ENCODE results near the gene COG4.
A peak's percentile ranks its signal among the peaks of the same experiment; 100 is the strongest.
"Not testable (repeated sequence)": the region's sequence is repeated elsewhere in the genome, so short reads cannot be mapped to it uniquely, and the experiment has no call there.

The COG4 gene

DNA sequence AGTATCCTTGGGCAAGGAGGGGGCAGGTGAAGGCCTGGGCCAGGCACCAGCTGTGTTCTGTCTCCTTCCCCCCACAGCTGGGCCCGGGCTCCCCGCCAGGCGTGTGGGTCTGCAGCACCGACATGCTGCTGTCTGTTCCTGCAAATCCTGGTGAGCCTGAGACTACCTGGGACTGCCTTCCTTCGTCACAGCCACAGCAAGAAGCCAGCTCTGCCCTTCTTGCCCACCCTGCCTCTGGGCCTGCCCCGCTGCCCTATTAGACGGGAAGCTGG is 56.6 kb downstream of the COG4 start:
- Mint-ChIP-seq H3K9me3 (no peaks in the 10 kb centered on the region), H3K27me3 (ENCODE audit: low read depth) (no peaks in the 10 kb centered on the region), H3K4me3 (no peak overlapping the region), H3K4me1 (ENCODE audit: low read depth) (no peaks in the 10 kb centered on the region), H3K27ac (no peak overlapping the region), H3K36me3 (ENCODE audit: low read depth) (peaks cover 2% of the 10 kb centered on the region)

DNA sequence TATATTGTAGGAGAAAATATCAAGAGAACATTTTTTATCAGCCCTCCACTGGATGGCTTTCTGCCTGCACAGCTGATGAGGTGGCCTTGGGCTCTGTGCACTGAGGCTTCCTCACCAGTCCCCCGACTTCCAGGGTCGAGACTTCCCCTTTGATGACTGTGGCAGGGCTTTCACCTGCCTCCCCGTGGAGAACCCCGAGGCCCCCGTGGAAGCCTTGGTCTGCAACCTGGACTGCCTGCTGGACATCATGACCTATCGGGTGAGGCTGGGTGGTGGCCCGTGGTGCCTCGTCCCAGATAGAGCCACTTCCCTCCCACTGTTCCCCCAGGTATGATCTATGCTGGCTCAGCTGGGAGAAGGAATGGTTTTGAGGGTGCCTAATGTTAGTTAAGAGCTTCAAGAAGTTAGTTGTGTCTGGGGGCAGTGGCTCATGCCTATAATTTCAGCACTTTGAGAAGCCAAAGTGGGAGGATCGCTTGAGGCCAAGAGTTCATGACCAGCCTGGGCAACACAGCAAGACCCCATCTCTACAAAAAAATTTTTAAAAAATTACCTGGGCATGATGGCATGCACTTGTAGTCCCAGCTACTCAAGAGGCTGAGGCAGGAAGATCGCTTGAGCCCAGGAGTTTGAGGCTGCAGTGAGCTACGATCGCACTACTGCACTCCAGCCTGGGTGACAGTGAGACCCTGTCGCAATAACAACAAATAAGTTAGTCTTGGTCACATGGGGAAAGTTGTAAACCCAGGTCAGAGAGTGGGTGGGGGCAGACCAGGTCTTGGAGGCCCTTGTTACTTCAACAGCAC is 57.2 kb downstream of the COG4 start:
- Mint-ChIP-seq H3K36me3 (ENCODE audit: low read depth) (peaks cover 2% of the 10 kb centered on the region), H3K27ac (no peak overlapping the region), H3K9me3 (no peaks in the 10 kb centered on the region), H3K27me3 (ENCODE audit: low read depth) (no peaks in the 10 kb centered on the region), H3K4me1 (ENCODE audit: low read depth) (peaks cover 1% of the 10 kb centered on the region), H3K4me3 (no peak overlapping the region)

DNA sequence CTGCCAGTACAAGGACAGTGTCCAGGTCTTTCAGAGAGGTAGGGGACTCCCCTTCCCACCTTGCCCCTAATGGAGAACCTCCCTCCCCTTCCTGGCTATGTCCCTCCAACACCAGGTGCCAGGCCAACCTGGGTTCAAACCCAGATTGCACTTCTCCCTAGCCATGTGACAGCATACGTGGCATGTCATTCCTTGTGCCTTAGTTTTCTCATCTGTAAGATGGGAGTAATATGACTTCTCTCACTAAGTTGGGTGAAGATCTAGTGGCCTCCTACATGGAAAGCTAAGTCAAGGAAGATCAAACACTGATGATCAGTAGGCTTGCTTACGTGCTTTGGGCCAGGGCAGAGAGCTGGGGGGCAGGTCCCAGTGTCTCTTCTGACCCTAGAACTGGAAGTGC is 60.1 kb downstream of the COG4 start:
- Mint-ChIP-seq H3K27me3 (ENCODE audit: low read depth) (no peaks in the 10 kb centered on the region), H3K4me1 (ENCODE audit: low read depth) (peaks cover 1% of the 10 kb centered on the region), H3K36me3 (ENCODE audit: low read depth) (peaks cover 2% of the 10 kb centered on the region), H3K27ac (no peak overlapping the region), H3K4me3 (no peak overlapping the region), H3K9me3 (no peaks in the 10 kb centered on the region)

DNA sequence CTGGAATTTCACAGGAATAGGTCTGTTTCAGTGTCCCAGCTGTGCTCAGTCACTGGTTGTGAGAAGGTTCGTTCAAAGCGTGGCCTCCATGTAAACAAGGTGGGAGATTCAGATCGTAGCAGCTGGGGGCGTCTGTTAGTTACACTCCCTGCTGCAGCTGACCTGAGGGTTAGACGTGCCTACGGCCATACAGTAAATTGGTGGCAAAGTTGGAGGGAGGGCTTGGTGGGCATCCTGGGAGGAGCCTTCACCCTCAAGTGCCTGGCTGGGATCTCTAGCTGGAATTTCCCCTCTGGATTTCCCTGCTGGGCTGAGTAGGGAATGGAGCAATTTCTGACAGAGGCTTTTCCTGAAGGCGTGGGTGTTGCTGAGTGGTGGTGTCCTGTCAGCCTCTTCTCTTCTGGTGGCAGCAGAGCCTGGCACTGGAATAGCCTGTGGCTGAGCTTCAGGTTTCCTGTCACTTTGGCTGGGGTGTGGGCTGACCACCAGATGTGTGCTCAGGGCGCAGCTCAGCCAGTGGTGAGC is 62.6 kb downstream of the COG4 start:
- H3K27ac Mint-ChIP-seq = no peak overlapping the region
- no peaks in the 10 kb centered on the region for H3K9me3 Mint-ChIP-seq
- H3K4me1 Mint-ChIP-seq (ENCODE audit: low read depth) = peaks cover 5% of the 10 kb centered on the region
- H3K4me3 Mint-ChIP-seq = no peak overlapping the region
- H3K36me3 Mint-ChIP-seq (ENCODE audit: low read depth) = no peaks in the 10 kb centered on the region
- H3K27me3 Mint-ChIP-seq (ENCODE audit: low read depth) = no peaks in the 10 kb centered on the region

DNA sequence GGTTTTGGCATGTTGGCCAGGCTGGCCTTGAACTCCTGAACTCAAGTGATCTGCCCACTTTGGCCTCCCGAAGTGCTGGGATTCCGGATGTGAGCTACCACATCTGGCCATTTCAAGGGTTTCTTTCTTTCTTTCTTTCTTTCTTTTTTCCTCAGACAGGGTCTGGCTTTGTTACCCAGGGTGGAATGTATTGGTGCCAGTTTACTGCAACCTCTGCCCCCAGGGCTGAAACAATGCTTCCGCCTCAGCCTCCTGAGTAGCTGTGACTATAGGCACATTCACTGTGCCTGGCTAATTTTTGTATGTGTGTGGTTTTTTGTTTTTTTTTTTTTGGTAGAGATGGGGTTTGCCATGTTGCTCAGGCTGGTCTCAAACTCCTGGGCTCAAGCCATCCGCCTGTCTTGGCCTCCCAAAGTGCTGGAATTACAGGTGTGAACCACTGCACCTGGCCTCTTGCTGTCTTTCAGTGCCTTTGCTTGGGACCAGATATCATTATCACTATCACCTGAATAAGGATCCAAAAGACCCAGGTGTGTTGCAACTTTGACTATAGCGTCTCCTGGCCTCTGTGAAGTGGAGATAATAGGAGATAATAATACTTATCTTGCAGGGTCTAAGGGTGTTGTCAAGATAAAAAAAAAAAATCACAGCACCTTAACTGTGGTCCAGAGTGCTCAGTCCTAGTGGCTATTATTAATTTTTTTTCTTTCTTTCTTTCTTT is 65.7 kb downstream of the COG4 start:
- no peaks in the 10 kb centered on the region for H3K9me3 Mint-ChIP-seq
- H3K36me3 Mint-ChIP-seq (ENCODE audit: low read depth) = no peaks in the 10 kb centered on the region
- peaks cover 15% of the 10 kb centered on the region for H3K4me1 Mint-ChIP-seq (ENCODE audit: low read depth)
- H3K27ac Mint-ChIP-seq = no peak overlapping the region
- H3K4me3 Mint-ChIP-seq = peak overlapping the region; percentile 48
- no peaks in the 10 kb centered on the region for H3K27me3 Mint-ChIP-seq (ENCODE audit: low read depth)

DNA sequence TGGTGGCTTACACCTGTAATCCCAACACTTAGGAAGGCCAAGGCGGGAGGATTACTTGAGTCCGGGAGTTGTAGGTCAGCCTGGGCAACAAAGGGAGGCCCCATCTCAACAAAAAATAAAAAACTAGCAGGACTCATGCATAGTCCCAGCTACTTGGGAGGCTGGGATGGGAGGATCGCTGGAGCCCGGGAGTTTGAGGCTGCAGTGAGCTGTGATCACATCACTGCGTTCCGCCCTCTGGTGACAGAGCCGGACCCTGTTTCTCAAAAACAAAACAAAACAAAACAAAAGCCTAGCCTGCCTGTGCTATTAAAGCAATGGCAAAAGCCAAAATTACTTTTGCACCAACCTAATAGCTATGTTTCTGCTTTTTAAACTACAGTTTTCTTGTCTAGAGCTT is 67.4 kb downstream of the COG4 start:
- H3K36me3 Mint-ChIP-seq (ENCODE audit: low read depth) = no peaks in the 10 kb centered on the region
- H3K27me3 Mint-ChIP-seq (ENCODE audit: low read depth) = no peaks in the 10 kb centered on the region
- H3K4me1 Mint-ChIP-seq (ENCODE audit: low read depth) = peaks cover 14% of the 10 kb centered on the region
- no peaks in the 10 kb centered on the region for H3K9me3 Mint-ChIP-seq
- H3K4me3 Mint-ChIP-seq = peak overlapping the region; percentile 17
- H3K27ac Mint-ChIP-seq = no peak overlapping the region

- Mint-ChIP-seq H3K36me3 (ENCODE audit: low read depth) (no peaks in the 10 kb centered on the region), H3K27me3 (ENCODE audit: low read depth) (peaks cover 4% of the 10 kb centered on the region), H3K4me1 (ENCODE audit: low read depth) (peaks cover 14% of the 10 kb centered on the region), H3K27ac (peak within 1 kb of the TSS; percentile 83), H3K9me3 (no peaks in the 10 kb centered on the region), H3K4me3 (peak within 1 kb of the TSS; percentile 90)
Measured at GRCh38 chr16:70454222-70455034, 68.9 kb downstream of the COG4 start, which contains the start of gene FCSK. Gene FCSK, plus strand, starts transcription at chr16:70454595. Its CDS starts 8,596 bp downstream, at chr16:70463191.

- H3K36me3 Mint-ChIP-seq (ENCODE audit: low read depth) = no peaks in the 10 kb centered on the region
- H3K4me3 Mint-ChIP-seq = peak overlapping the region; percentile 90
- peaks cover 14% of the 10 kb centered on the region for H3K4me1 Mint-ChIP-seq (ENCODE audit: low read depth)
- peak overlapping the region; percentile 67 for H3K27ac Mint-ChIP-seq
- no peaks in the 10 kb centered on the region for H3K9me3 Mint-ChIP-seq
- peaks cover 9% of the 10 kb centered on the region for H3K27me3 Mint-ChIP-seq (ENCODE audit: low read depth)
Measured at GRCh38 chr16:70453892-70454221, 69.5 kb downstream of the COG4 start.

DNA sequence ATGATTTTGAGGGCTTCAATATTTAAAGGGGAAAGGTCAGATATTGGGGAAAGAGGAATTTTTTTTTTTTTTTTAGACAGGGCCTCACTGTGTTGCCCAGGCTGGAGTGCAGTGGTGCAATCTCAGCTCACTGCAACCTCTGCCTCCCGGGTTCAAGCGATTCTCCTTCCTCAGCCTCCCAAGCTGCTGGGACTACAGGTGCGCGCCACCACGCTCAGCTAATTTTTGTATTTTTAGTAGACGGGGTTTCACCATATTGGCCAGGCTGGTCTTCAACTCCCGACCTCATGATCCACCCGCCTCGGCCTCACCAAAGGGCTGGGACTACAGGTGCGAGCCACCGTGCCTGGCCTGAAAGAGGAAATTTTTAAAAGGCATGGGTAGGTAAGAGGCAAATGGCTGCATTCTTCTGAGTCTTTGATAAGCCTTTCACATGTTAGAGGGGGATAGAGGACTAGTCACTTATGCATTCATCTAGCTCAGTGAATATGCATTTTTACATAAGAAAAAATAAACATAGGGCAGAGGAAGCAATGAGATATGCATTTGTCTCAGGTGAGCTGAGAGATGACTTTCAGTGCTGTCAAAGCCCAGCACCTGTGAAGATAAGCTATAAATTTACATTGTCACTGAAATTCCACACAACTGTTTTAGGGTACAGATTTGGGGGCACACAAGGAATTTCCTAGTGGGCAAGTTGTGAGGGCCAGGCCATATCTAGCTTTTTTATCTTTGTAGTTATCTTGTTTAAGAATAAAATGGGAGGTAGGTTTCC is 70.0 kb downstream of the COG4 start:
- peak overlapping the region; percentile 90 for H3K4me3 Mint-ChIP-seq
- no peaks in the 10 kb centered on the region for H3K9me3 Mint-ChIP-seq
- peaks cover 9% of the 10 kb centered on the region for H3K27me3 Mint-ChIP-seq (ENCODE audit: low read depth)
- H3K36me3 Mint-ChIP-seq (ENCODE audit: low read depth) = no peaks in the 10 kb centered on the region
- H3K4me1 Mint-ChIP-seq (ENCODE audit: low read depth) = peaks cover 14% of the 10 kb centered on the region
- peak overlapping the region; percentile 80 for H3K27ac Mint-ChIP-seq

DNA sequence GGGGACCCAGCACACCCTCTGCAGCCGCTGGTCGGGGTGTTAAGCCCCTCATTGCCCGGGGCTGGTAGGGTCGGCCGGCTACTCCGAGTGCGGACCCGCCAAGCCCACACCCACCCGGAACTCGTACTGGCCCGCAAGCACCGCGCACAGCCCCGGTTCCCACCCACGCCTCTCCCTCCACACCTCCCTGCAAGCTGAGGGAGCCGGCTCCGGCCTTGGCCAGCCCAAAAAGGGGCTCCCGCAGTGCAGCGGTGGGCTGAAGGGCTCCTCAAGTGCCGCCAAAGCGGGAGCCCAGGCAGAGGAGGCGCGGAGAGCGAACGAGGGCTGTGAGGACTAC is 72.4 kb downstream of the COG4 start:
- peaks cover 12% of the 10 kb centered on the region for H3K27me3 Mint-ChIP-seq (ENCODE audit: low read depth)
- not testable (repeated sequence) for H3K9me3 Mint-ChIP-seq; H3K4me3 Mint-ChIP-seq; H3K36me3 Mint-ChIP-seq (ENCODE audit: low read depth); H3K27ac Mint-ChIP-seq; H3K4me1 Mint-ChIP-seq (ENCODE audit: low read depth)

GRCh38 chr16:70450142-70451003 is 73.0 kb downstream of the COG4 start:
- not testable (repeated sequence) for H3K4me3 Mint-ChIP-seq; H3K27ac Mint-ChIP-seq; H3K9me3 Mint-ChIP-seq; H3K4me1 Mint-ChIP-seq (ENCODE audit: low read depth); H3K36me3 Mint-ChIP-seq (ENCODE audit: low read depth)
- peaks cover 12% of the 10 kb centered on the region for H3K27me3 Mint-ChIP-seq (ENCODE audit: low read depth)

GRCh38 chr16:70448075-70448474 is 75.3 kb downstream of the COG4 start:
- no peak overlapping the region for H3K4me3 Mint-ChIP-seq
- peaks cover 12% of the 10 kb centered on the region for H3K27me3 Mint-ChIP-seq (ENCODE audit: low read depth)
- peaks cover 1% of the 10 kb centered on the region for H3K4me1 Mint-ChIP-seq (ENCODE audit: low read depth)
- no peaks in the 10 kb centered on the region for H3K9me3 Mint-ChIP-seq
- no peaks in the 10 kb centered on the region for H3K36me3 Mint-ChIP-seq (ENCODE audit: low read depth)
- H3K27ac Mint-ChIP-seq = no peak overlapping the region

GRCh38 chr16:70444249-70445063 is 78.9 kb downstream of the COG4 start:
- no peaks in the 10 kb centered on the region for H3K36me3 Mint-ChIP-seq (ENCODE audit: low read depth)
- H3K27ac Mint-ChIP-seq = no peak overlapping the region
- no peak overlapping the region for H3K4me3 Mint-ChIP-seq
- no peaks in the 10 kb centered on the region for H3K4me1 Mint-ChIP-seq (ENCODE audit: low read depth)
- peaks cover 8% of the 10 kb centered on the region for H3K27me3 Mint-ChIP-seq (ENCODE audit: low read depth)
- no peaks in the 10 kb centered on the region for H3K9me3 Mint-ChIP-seq
